Gastroesophageal sphincter (tissue), 4 donors: Measurements from ENCODE around the gene PCBP3. TPM values are rescaled to one million over a fixed set of nuclear protein-coding genes. Genes with fewer than 3 reads are reported as not detected.

Experiments
- ATAC-seq: fragments of 150-250 bp; one replicate; pipeline ENCODE4 v1.9.1; 2016; ENCODE audit warnings: mild to moderate bottlenecking, moderate library complexity
- H3K27ac ChIP-seq, 4 donors: fragments of 200-600 bp; sonication (generic) in 3 of 4; 1 replicate in 3 of 4; 2 replicates in 1 of 4; pipeline ENCODE4 v1.5.1; 2016 to 2019
- H3K27me3 ChIP-seq: fragments of 200-600 bp; sonication (generic); one replicate; pipeline ENCODE4 v1.5.1; 2019
- H3K36me3 ChIP-seq, 2 donors: fragments of 200-600 bp; sonication (generic); one replicate each; pipeline ENCODE4 v1.5.1; 2019; ENCODE audit warnings: control low read depth in 1 of 2
- H3K4me1 ChIP-seq, 3 donors: fragments of 200-600 bp; sonication (generic); 1 replicate in 2 of 3; 2 replicates in 1 of 3; pipeline ENCODE4 v1.5.1; 2016 to 2019; ENCODE audit warnings: control low read depth in 2 of 3
- H3K4me3 ChIP-seq, 2 donors: fragments of 200-600 bp; sonication (generic); one replicate each; pipeline ENCODE4 v1.5.1; 2019; ENCODE audit warnings: mild to moderate bottlenecking in 1 of 2, moderate library complexity in 1 of 2
- H3K9me3 ChIP-seq, 3 donors: fragments of 200-600 bp; sonication (generic); one replicate each; pipeline ENCODE4 v1.5.1; 2017 to 2019; ENCODE audit warnings: control low read depth in 2 of 3
- CTCF ChIP-seq, 4 experiments: fragments of 200-600 bp in 2 of 4; fragments of 450-650 bp in 2 of 4; sonication (generic) in 1 of 4; IDR thresholded peaks; one replicate each; pipeline ENCODE4 v1.5.1; 2017 to 2019; ENCODE audit warnings: antibody characterized with exemption in 4 of 4, mild to moderate bottlenecking in 2 of 4, moderate library complexity in 2 of 4
- EP300 ChIP-seq: sonication (generic); formaldehyde crosslinking; IDR thresholded peaks from one replicate; pipeline ENCODE4 v1.6.1; 2017; ENCODE audit warnings: antibody characterized with exemption, mild to moderate bottlenecking
- POLR2A ChIP-seq, 2 donors: fragments of 450-650 bp; IDR thresholded peaks; one replicate each; pipeline ENCODE4 v1.6.1; 2017; ENCODE audit warnings: antibody characterized with exemption in 2 of 2, mild to moderate bottlenecking in 2 of 2, moderate library complexity in 1 of 2
- POLR2AphosphoS5 ChIP-seq: sonication (generic); formaldehyde crosslinking; IDR thresholded peaks from one replicate; pipeline ENCODE4 v1.6.1; 2017; ENCODE audit warnings: antibody characterized with exemption
- WGBS, 2 donors: methylation state at CpG; one replicate each; pipeline ENCODE4 v1.1.5; 2018; ENCODE audit warnings: low coverage in 1 of 2; 5-methylcytosine and 5-hydroxymethylcytosine counted together
- total RNA-seq, 4 donors: library from RNA; depleted of rRNA; stranded (reverse); fragments of >200 nt; gene quantifications; one replicate each; pipeline ENCODE4 v1.1.0, GENCODE V29; 2016

The PCBP3 gene
- total RNA-seq, 4 donors from 2014 or later = 5.1 to 14.8 (median 10.4) TPM

- no peak for TF ChIP-seq POLR2A (IDR thresholded peaks at IDR 0.05)
- TF ChIP-seq CTCF (IDR thresholded peaks at IDR 0.05) = no peak
- no peak for TF ChIP-seq POLR2AphosphoS5
- no peak for TF ChIP-seq EP300
- WGBS, 2 donors = 74 to 80% methylated on average over 4 of the region's 4 CpGs
- Histone ChIP-seq H3K4me1 (peaks cover 0 to 24% (median 4%) of the 10 kb centered on the region in 3 donors), H3K9me3 (peaks cover 0 to 8% (median 0%) of the 10 kb centered on the region in 3 donors), H3K27ac (no peak overlapping the region), H3K36me3 (no peaks in the 10 kb centered on the region), H3K4me3 (no peak overlapping the region), H3K27me3 (no peaks in the 10 kb centered on the region)
- no peak for ATAC-seq
Observed at GRCh38 chr21:45962531-45963231, 319.2 kb downstream of the PCBP3 start.

- Histone ChIP-seq H3K27ac (no peak overlapping the region), H3K4me3 (no peak overlapping the region), H3K27me3 (no peaks in the 10 kb centered on the region), H3K4me1 (peaks cover 0 to 19% (median 4%) of the 10 kb centered on the region in 3 donors), H3K9me3 (peaks cover 0 to 8% (median 0%) of the 10 kb centered on the region in 3 donors), H3K36me3 (no peaks in the 10 kb centered on the region)
- TF ChIP-seq POLR2AphosphoS5 = no peak
- TF ChIP-seq POLR2A (IDR thresholded peaks at IDR 0.05) = no peak
- TF ChIP-seq CTCF (IDR thresholded peaks at IDR 0.05) = no peak
- no peak for TF ChIP-seq EP300
- WGBS, 2 donors = 53 to 56% methylated on average over 3 of the region's 3 CpGs
- no peak for ATAC-seq
Observed at GRCh38 chr21:45963232-45963570, 319.7 kb downstream of the PCBP3 start.

- Histone ChIP-seq H3K4me3 (no peak overlapping the region), H3K27me3 (no peaks in the 10 kb centered on the region), H3K36me3 (no peaks in the 10 kb centered on the region), H3K27ac (no peak overlapping the region), H3K4me1 (peaks cover 0 to 5% (median 3%) of the 10 kb centered on the region in 3 donors), H3K9me3 (peaks cover 0 to 8% (median 0%) of the 10 kb centered on the region in 3 donors)
- TF ChIP-seq CTCF (IDR thresholded peaks at IDR 0.05) = no peak
- no peak for TF ChIP-seq EP300
- TF ChIP-seq POLR2A (IDR thresholded peaks at IDR 0.05) = no peak
- TF ChIP-seq POLR2AphosphoS5 = no peak
- 0% methylated on average over 1 of the region's 1 CpG; no CpG with 5 or more reads in 1 of the 2 donors for WGBS, 2 donors
- ATAC-seq = no peak
Observed at GRCh38 chr21:45964649-45965048, 321.1 kb downstream of the PCBP3 start.

GRCh38 chr21:45965084-45965809 lies 321.7 kb downstream of the PCBP3 start:
- WGBS, 2 donors = 100% methylated on average over 2 to 3 of the region's 4 CpGs

More at GRCh38 chr21:45965084-45965809, 321.7 kb downstream of the PCBP3 start:
- peaks cover 0 to 4% (median under 1%) of the 10 kb centered on the region in 3 donors for H3K4me1 ChIP-seq
- peaks cover 0 to 8% (median 0%) of the 10 kb centered on the region in 3 donors for H3K9me3 ChIP-seq
- no peak overlapping the region for H3K4me3 ChIP-seq
- H3K36me3 ChIP-seq = no peaks in the 10 kb centered on the region
- H3K27ac ChIP-seq = no peak overlapping the region
- ATAC-seq = no peak
- TF ChIP-seq POLR2A (IDR thresholded peaks at IDR 0.05) (no peak), CTCF (IDR thresholded peaks at IDR 0.05) (no peak), POLR2AphosphoS5 (no peak), EP300 (no peak)
- H3K27me3 ChIP-seq = no peaks in the 10 kb centered on the region
